Adrenal gland (tissue), 5 donors: Measurements from ENCODE around the gene PDIK1L.

Experiments used
- POLR2A ChIP-seq, 2 donors: fragments of 450-650 bp; IDR thresholded peaks; one replicate each; pipeline ENCODE4 v1.6.1; 2017; ENCODE audit warnings: antibody characterized with exemption in 2 of 2, mild to moderate bottlenecking in 2 of 2, moderate library complexity in 1 of 2
- TF ChIP-seq, protein P1 (sequence below), 6 experiments: fragments of 450-650 bp in 4 of 6; fragments of 200-600 bp in 2 of 6; sonication (generic) in 1 of 6; IDR thresholded peaks; 1 replicate in 5 of 6; 2 replicates in 1 of 6; pipeline versions ENCODE4 v1.5.1 to v1.8.0; 2016 to 2021; ENCODE audit warnings: antibody characterized with exemption in 6 of 6, mild to moderate bottlenecking in 2 of 6, moderate library complexity in 1 of 6
- donor health status: DM: no; HTN: no; CAD: no.

DNA sequence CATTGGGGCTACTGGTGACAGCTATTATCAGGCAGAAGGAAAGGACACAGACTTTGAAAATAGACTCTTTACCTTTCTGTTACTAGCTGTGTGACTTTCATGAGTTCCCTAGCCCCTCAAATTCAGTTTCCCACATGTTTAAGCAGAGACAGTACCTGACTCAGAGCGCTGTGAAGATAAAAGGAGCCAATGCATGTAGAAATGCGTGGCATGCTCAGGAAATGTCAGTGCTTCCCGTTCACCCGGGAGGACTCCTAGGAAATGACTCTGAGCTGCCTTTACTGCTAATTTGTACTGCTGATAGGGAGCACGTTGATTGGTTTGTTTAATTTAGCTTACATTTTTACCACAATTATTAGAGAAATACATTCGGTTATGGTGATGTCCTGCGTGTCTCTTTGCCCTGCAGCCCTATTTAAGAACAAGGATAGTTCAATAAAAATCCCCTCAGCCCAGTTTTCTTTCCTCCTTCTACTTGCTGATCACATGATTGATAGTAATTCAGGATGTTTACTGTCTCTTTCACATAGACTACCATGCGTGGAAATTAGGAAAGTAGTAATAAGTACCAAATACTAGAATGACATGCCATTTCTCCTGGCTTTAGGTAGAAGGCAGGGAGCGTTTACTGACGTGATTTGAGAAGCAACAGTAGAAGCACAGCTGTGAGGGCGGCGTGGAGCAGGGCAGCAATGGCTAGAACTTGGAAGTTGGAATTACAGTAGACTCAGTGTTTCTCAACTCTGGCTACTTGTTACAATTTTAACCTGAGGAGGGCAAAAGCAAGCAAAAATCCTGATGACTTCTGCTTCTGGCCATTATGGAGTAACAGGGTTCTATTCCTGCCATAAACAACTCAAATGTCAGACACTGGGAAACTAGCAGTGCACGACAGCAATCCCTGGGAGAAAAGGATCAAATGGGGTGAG lies 15.9 kb downstream of the PDIK1L start:
- TF ChIP-seq, protein P1, sequence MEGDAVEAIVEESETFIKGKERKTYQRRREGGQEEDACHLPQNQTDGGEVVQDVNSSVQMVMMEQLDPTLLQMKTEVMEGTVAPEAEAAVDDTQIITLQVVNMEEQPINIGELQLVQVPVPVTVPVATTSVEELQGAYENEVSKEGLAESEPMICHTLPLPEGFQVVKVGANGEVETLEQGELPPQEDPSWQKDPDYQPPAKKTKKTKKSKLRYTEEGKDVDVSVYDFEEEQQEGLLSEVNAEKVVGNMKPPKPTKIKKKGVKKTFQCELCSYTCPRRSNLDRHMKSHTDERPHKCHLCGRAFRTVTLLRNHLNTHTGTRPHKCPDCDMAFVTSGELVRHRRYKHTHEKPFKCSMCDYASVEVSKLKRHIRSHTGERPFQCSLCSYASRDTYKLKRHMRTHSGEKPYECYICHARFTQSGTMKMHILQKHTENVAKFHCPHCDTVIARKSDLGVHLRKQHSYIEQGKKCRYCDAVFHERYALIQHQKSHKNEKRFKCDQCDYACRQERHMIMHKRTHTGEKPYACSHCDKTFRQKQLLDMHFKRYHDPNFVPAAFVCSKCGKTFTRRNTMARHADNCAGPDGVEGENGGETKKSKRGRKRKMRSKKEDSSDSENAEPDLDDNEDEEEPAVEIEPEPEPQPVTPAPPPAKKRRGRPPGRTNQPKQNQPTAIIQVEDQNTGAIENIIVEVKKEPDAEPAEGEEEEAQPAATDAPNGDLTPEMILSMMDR (IDR thresholded peaks at IDR 0.05): no peak
- no peak for TF ChIP-seq POLR2A (IDR thresholded peaks at IDR 0.05)
